ENCODE results near the gene C13orf46. TPM values are rescaled to one million over a fixed set of nuclear protein-coding genes. Genes with fewer than 3 reads are reported as not detected.
A peak's percentile ranks its signal among the peaks of the same experiment; 100 is the strongest.

The C13orf46 gene
- total RNA-seq, 3 donors from 2014 or later, result 1.3 to 1.8 (median 1.6) TPM

GRCh38 chr13:113981194-113981605 is 7.3 kb upstream of the C13orf46 start:
- no peak overlapping the region for H3K4me3 ChIP-seq
- peak; percentile 89 to 96 (median 91) for DNase-seq
- H3K9me3 ChIP-seq, result no peaks in the 10 kb centered on the region
- H3K4me1 ChIP-seq (ENCODE audit: low read depth), result peaks cover 3% of the 10 kb centered on the region
- intact Hi-C loops (cut with DNase I, micrococcal nuclease), result no loop called here
- TF ChIP-seq CTCF (IDR thresholded peaks at IDR 0.05), result no peak
- ATAC-seq, result peak; percentile 95
- no peaks in the 10 kb centered on the region for H3K36me3 ChIP-seq (ENCODE audit: low read depth)

DNA sequence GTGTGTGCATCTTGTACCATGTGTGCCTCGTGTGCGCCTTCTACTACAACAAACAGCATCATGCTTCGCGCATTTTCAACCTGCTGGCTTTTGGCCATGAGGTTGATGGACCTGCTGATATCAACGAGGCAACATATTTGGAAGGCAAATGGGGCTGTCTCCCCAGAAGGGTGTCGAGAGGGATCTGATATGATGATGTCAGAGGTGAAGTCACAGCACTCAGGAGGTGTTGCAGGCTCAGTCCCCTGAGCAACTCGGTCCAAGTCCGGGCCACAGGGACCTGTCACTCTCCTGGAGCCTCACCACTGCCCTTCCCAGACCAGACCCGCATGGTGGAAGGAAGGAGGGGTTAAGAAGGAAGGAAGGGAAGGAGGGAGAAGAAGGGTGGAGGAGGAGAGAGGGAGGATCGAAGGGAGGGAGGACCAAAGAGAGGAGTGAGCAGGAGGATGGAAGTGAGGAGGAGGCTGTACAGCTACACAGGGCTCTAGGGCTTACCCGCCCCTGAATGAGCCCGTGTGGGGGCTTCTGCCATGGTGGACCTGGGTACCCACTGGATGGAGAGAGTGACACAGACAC is 6.7 kb upstream of the C13orf46 start:
- DNase-seq, result peak in 1 of 3 donors; percentile 27
- H3K36me3 ChIP-seq (ENCODE audit: low read depth), result no peaks in the 10 kb centered on the region
- H3K4me3 ChIP-seq, result no peak overlapping the region
- TF ChIP-seq CTCF (IDR thresholded peaks at IDR 0.05), result no peak
- ATAC-seq, result no peak
- intact Hi-C loops (cut with DNase I, micrococcal nuclease), result no loop called here
- peaks cover 3% of the 10 kb centered on the region for H3K4me1 ChIP-seq (ENCODE audit: low read depth)
- H3K9me3 ChIP-seq, result no peaks in the 10 kb centered on the region

GRCh38 chr13:113979791-113980471 is 6.1 kb upstream of the C13orf46 start:
- Histone ChIP-seq H3K4me1 (ENCODE audit: low read depth) (peaks cover 3% of the 10 kb centered on the region), H3K9me3 (no peaks in the 10 kb centered on the region), H3K36me3 (ENCODE audit: low read depth) (no peaks in the 10 kb centered on the region), H3K4me3 (no peak overlapping the region)
- ATAC-seq (no peak), DNase-seq (peak in 2 of 3 donors; percentile 19 to 35)
- intact Hi-C loops (cut with DNase I, micrococcal nuclease), result no loop called here
- TF ChIP-seq CTCF (IDR thresholded peaks at IDR 0.05), result no peak

DNA sequence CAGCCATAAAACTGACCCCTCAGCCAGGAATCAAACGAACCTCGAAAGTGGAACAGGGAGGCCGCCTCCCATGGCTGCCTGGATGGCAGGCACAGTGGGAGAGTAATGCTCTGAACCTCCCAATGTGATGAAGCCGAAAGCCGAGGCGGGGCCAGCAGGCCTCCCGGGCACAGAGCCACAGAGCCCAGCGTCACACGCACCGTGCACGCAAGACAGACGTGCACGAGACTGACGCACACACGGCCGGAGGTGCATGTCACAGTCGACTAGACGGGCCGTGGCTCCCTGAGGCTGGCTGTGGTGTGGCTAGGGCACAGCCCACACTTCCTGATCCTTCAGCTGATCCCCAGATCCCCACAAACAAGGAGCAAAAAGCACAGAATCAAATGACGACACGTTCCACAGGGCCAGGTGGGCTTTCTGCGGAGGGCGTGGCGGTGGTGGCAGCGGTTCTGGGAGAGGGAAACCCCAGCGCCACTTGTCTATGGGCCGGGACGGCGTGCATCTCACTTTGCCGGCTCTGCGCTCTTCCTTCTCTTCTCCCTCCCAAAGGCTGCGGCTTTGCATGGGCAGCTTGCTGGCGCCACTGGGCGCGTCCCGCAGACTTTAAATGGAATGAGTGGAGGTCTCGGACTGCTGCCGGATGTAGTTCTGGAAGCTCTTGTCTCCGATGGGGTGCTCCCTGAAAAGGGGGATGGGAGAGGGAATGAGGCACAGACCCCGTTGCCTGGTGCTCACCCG is 5.0 kb upstream of the C13orf46 start:
- intact Hi-C loops (cut with DNase I, micrococcal nuclease), result no loop called here
- no peak overlapping the region for H3K4me3 ChIP-seq
- H3K36me3 ChIP-seq (ENCODE audit: low read depth), result no peaks in the 10 kb centered on the region
- H3K9me3 ChIP-seq, result no peaks in the 10 kb centered on the region
- H3K4me1 ChIP-seq (ENCODE audit: low read depth), result peaks cover 3% of the 10 kb centered on the region
- peak in 2 of 3 donors; percentile 25 to 46 for DNase-seq
- ATAC-seq, result no peak
- TF ChIP-seq CTCF (IDR thresholded peaks at IDR 0.05), result no peak

GRCh38 chr13:113977976-113978375 is 4.1 kb upstream of the C13orf46 start:
- no peak for ATAC-seq

More at GRCh38 chr13:113977976-113978375, 4.1 kb upstream of the C13orf46 start:
- H3K4me1 ChIP-seq (ENCODE audit: low read depth), result peaks cover 3% of the 10 kb centered on the region
- H3K9me3 ChIP-seq, result no peaks in the 10 kb centered on the region
- no peak for TF ChIP-seq CTCF (IDR thresholded peaks at IDR 0.05)
- intact Hi-C loops (cut with DNase I, micrococcal nuclease), result no loop called here
- no peak overlapping the region for H3K4me3 ChIP-seq
- peak in 2 of 3 donors; percentile 18 to 28 for DNase-seq
- H3K36me3 ChIP-seq (ENCODE audit: low read depth), result no peaks in the 10 kb centered on the region

Measured in mucosa of descending colon (tissue), 3 donors.